Sigmoid colon (tissue), 4 donors: ENCODE results near the gene GPRC5B.

Experiments
- EP300 ChIP-seq, 4 donors: sonication (generic); formaldehyde crosslinking; IDR thresholded peaks; one replicate each; pipeline ENCODE4 v1.6.1; 2017; ENCODE audit warnings: antibody characterized with exemption in 4 of 4
- POLR2A ChIP-seq, 2 donors: fragments of 450-650 bp; IDR thresholded peaks; one replicate each; pipeline ENCODE4 v1.6.1; 2016; ENCODE audit warnings: antibody characterized with exemption in 2 of 2, mild to moderate bottlenecking in 2 of 2, moderate library complexity in 2 of 2
- TF ChIP-seq, protein P1 (sequence below), 4 experiments: fragments of 450-650 bp in 3 of 4; fragments of 200-600 bp in 1 of 4; IDR thresholded peaks; one replicate each; pipeline ENCODE4 v1.5.1; 2016 to 2019; ENCODE audit warnings: antibody characterized with exemption in 4 of 4, mild to moderate bottlenecking in 3 of 4, moderate library complexity in 2 of 4

DNA sequence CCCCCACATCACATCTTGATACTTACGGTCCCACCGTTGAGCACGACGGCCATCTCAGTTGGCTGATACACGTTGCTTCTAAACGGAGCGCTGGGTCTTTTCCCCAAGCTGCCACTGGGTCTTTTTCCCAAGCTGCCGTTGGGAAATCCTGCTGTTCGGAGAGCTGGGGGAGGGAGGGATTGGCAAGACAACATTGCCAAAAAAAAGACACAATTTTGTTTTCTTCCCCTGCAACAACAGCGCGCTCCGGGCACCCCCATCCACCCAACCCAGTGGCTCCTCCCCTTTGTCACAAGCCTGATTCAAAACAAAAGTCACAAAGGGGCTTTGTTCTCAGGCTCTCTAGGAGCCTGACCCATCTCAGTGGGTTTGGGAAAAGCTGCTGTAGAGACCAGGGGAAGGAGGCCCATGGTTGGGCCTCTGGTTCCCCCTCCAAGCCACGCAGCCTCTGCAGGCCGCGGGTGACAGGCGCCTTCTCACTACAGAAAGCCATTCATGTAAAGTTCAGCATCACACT, 22.8 kb downstream of the GPRC5B start:
- TF ChIP-seq, protein P1, sequence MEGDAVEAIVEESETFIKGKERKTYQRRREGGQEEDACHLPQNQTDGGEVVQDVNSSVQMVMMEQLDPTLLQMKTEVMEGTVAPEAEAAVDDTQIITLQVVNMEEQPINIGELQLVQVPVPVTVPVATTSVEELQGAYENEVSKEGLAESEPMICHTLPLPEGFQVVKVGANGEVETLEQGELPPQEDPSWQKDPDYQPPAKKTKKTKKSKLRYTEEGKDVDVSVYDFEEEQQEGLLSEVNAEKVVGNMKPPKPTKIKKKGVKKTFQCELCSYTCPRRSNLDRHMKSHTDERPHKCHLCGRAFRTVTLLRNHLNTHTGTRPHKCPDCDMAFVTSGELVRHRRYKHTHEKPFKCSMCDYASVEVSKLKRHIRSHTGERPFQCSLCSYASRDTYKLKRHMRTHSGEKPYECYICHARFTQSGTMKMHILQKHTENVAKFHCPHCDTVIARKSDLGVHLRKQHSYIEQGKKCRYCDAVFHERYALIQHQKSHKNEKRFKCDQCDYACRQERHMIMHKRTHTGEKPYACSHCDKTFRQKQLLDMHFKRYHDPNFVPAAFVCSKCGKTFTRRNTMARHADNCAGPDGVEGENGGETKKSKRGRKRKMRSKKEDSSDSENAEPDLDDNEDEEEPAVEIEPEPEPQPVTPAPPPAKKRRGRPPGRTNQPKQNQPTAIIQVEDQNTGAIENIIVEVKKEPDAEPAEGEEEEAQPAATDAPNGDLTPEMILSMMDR (IDR thresholded peaks at IDR 0.05) = no peak
- TF ChIP-seq EP300 (IDR thresholded peaks at IDR 0.05) = no peak
- no peak for TF ChIP-seq POLR2A (IDR thresholded peaks at IDR 0.05)
